GM19043 (cell line): ENCODE measurements around the gene LRIT2.
"Not testable (repeated sequence)": the region's sequence is repeated elsewhere in the genome, so short reads cannot be mapped to it uniquely, and the experiment has no call there.

Source experiments
- ATAC-seq: cut with Tn5 transposase; IDR thresholded peaks from one replicate; pipeline ENCODE4 v1.9.1; 2021; ENCODE audit warnings: low read depth; ENCODE audit not compliant: unreplicated experiment

Gene LRIT2

GRCh38 chr10:84190621-84191020 is 34.7 kb downstream of the LRIT2 start:
- ATAC-seq, result no peak

- no peak for ATAC-seq
Measured at GRCh38 chr10:84188815-84189214, 36.5 kb downstream of the LRIT2 start.

DNA sequence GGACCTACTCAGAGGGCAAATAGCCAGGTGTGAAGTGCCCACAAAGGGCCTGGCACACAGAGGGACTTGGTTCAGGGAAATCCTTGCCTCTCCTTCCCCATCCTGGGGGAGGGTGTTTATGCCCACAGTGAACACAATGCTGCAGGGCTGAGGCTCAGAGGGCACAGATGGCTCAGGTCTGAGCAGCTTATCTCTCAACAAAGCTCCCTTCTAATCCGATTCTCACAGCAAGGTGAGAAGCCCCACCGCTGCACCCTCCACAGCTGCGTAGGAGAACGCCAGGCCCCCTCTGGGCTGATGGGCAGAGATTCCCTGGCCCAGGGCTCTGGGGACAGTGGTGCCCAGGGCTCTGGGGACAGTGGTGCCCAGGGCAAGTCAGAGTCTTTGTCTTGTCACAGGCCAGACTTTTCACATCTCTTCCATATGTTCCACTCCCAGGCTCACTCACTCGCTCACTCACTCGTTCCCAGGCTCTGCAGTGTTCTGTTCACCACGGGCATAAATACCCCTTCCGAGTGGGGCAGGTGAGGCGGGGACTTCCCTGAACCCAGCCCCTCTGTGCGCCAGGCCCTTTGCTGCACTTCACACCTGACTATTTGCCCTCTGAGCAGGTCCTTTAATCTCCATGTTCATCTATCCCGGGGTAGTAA is 39.7 kb downstream of the LRIT2 start:
- ATAC-seq, result no peak

GRCh38 chr10:84184517-84184916 is 40.8 kb downstream of the LRIT2 start:
- ATAC-seq, result no peak

DNA sequence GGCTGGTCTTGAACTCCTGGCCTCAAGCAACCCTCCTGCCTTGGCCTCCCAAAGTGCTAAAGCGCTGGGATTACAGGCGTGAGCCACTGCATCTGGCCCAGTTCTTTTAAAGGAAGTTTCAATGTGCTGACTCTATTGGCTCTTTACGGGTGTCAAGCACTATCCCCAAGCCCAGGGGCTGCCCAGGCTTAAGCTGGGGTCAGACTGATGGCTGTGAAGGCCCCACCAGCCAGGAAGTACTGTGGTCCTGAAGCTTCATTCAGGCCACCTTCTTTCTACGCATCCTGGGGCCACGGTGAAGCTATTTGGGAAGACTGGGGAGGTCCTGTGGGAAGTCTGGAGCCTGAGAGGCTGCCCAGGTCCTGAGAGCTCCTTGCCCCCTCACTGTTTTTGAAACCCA is 43.7 kb downstream of the LRIT2 start:
- no peak for ATAC-seq

DNA sequence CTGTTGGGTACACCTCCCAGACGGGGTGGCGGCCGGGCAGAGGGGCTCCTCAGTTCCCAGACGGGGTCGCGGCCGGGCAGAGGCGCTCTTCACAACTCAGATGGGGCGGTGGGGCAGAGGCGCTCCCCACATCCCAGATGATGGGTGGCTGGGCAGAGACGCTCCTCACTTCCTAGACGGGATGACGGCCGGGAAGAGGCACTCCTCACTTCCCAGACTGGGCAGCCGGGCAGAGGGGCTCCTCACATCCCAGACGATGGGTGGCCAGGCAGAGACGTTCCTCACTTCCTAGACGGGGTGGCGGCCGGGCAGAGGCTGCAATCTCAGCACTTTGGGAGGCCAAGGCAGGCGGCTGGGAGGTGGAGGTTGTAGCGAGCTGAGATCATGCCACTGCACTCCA is 45.0 kb downstream of the LRIT2 start:
- ATAC-seq, result not testable (repeated sequence)

- peak; percentile 87 for ATAC-seq
Measured at GRCh38 chr10:84179059-84179710, 46.2 kb downstream of the LRIT2 start.

- no peak for ATAC-seq
Measured at GRCh38 chr10:84178160-84178609, 47.2 kb downstream of the LRIT2 start.

- ATAC-seq, result peak; percentile 44
Measured at GRCh38 chr10:84177541-84178141, 47.7 kb downstream of the LRIT2 start.

- ATAC-seq, result no peak
Measured at GRCh38 chr10:84176836-84177474, 48.4 kb downstream of the LRIT2 start.

GRCh38 chr10:84176351-84176750 is 49.0 kb downstream of the LRIT2 start:
- ATAC-seq, result no peak

GRCh38 chr10:84175436-84175835 is 49.9 kb downstream of the LRIT2 start:
- no peak for ATAC-seq

DNA sequence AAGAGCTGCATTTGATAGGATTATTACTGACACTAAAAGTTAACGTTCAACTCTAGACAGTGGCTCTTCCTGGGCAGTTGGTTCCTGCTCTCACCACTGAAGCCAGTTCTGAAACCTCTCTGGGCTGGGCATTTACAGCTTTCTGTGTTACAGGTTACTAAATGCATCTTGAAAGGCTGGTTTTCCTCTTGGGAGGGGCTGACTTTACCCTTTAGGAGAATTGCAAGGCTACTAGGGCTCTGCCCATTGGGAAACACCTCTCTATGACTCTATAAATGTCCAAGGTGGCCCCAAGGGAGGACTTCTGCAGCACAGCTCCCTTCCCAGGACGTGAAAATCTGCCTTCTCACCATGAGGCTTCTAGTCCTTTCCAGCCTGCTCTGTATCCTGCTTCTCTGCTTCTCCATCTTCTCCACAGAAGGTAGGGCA is 51.8 kb downstream of the LRIT2 start, which contains the start of gene GPR15LG:
GPR15LG (plus strand) TSS at position 301 of the 429 bp plus-strand sequence; CDS start at position 352, 51 bp downstream.
- ATAC-seq, result peak; percentile 25

GRCh38 chr10:84172467-84173356 is 52.6 kb downstream of the LRIT2 start:
- ATAC-seq, result peak; percentile 51

DNA sequence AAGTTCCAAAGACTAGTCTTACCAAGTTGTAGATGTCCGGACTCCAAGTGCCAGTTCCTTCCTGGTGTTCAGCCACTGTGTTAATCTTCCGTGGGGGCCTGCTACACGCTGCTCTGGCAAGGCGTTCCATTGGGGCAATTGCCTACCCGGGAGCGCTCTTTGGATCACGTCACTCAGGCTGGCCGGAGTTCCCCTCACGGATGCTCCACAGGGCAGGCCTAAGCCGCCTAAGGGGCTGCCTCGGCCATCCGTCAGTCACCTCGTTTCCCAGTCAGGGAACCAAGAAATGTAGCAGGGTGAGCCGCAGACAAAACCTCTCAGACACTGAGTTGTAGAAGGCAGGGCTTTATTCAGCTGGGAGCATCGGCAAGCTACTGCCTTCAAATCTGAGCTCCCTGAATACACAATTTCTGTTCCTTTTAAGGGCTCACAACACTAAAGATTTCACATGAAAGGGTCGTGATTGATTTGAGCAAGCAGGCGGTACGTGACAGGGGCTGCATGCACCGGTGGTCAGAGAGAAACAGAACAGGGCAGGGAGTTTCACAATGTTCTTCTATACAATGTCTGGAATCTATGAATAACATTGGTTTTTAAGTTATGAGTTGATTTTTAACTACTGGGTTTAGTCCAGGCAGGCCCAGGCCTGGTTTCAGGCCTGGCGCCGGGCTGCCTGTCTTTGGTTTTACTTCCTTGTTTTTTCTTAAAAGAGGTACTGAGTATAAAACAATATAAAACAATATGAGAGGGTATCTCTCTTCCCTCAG is 53.5 kb downstream of the LRIT2 start:
- peak; percentile 19 for ATAC-seq

DNA sequence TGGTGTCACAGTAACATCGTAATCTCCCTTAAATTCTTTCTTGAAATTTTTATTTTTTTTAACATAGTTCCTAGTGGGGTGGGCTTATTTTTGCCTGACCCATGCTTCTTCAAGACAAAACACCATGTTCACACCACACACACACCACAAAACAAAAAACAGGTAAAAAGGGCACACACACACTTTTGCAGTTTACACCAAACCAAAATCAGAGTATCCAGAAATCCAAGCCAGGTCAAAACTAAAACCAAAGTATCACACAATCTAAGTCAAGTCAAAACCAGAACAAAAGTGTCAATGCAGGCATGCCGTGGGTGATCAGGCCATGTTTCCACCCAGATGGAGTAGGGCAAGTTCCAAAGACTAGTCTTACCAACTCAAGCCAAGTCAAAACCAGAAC is 54.1 kb downstream of the LRIT2 start:
- ATAC-seq, result not testable (repeated sequence)
